ENCODE measurements around the gene ZNF839. TPM values are rescaled to one million over a fixed set of nuclear protein-coding genes. Genes with fewer than 3 reads are reported as not detected.

ZNF839 gene
- total and polyA plus RNA-seq, 2 experiments from 2014 or later: 7.9 to 10.0 TPM

DNA sequence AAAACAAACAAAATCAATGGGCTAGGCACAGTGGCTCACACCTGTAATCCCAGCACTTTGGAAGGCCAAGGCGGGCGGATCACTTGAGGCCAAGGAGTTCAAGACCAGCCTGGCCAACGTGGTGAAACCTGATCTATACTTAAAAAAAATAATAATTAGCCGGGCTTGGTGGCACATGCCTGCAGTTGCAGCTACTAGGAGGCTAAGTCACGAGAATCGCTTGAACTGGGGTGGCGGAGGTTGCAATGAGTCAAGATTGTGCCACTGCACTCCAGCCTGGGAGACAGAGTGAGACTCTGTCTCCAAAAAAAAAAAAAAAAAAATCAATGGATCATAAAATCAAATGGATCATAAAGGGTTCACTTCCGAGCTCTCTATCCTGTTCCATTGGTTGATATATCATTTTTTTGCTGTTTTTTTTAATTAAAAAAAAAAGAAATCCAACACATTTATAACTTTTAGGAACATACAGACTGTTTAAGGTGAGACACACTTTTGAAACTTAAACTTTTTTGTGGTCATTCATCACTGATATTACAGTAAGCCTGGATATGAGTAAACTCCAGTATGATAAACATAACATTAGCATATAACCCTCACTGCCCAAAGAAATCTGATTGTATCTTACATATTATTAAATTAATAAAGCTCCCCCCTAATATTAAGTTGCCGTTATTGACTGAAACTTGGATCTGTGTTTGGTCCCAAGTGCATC is 36.6 kb upstream of the ZNF839 start (continued):
- TF ChIP-seq CTCF (conservative IDR thresholded peaks at IDR 0.05; ENCODE audit: low read depth in 2 of 2) (no peak), ZNF331 (CRISPR knock-in tag; IDR thresholded peaks at IDR 0.05; ENCODE audit: low read depth) (no peak)

- H3K27me3 ChIP-seq (ENCODE audit: insufficient read depth): no peaks in the 10 kb centered on the region
- H3K79me2 ChIP-seq (replicated peaks; ENCODE audit: insufficient read depth): no peaks in the 10 kb centered on the region
- no peak overlapping the region for H3K4me3 ChIP-seq
- Mint-ChIP-seq H3K36me3 (ENCODE audit: low read depth) (no peaks in the 10 kb centered on the region), H3K4me1 (no peaks in the 10 kb centered on the region; the same call in 2 of the 3 replicates), H3K4me3 (no peak overlapping the region), H3K27me3 (ENCODE audit: insufficient read depth, low read depth, poor library complexity) (peaks cover 6% of the 10 kb centered on the region), H3K9me3 (peaks cover 6% of the 10 kb centered on the region; the same call in 2 of the 3 replicates), H3K27ac (no peak overlapping the region)
- H3K27ac ChIP-seq (ENCODE audit: low read depth): no peak overlapping the region
- H2AFZ ChIP-seq: no peak overlapping the region
- no peaks in the 10 kb centered on the region for H3F3A ChIP-seq (replicated peaks; ENCODE audit: low read depth)
- H3K36me3 ChIP-seq (ENCODE audit: insufficient read depth): no peaks in the 10 kb centered on the region
- H3K9me2 ChIP-seq (ENCODE audit: insufficient read depth): no peaks in the 10 kb centered on the region
- ATAC-seq (no peak; the same call in 2 of the 3 replicates), DNase-seq (ENCODE audit: low spot score) (no peak)
- no peaks in the 10 kb centered on the region for H4K20me1 ChIP-seq (replicated peaks; ENCODE audit: insufficient read depth)
- no peaks in the 10 kb centered on the region for H3K4me1 ChIP-seq (ENCODE audit: insufficient read depth)
- no peak overlapping the region for H3K4me2 ChIP-seq
- TF ChIP-seq NANOG (IDR thresholded peaks at IDR 0.05; ENCODE audit: borderline replicate concordance) (no peak), CREB1 (CRISPR knock-in tag; IDR thresholded peaks at IDR 0.05; ENCODE audit: low read depth) (no peak), ZNF462 (CRISPR knock-in tag; IDR thresholded peaks at IDR 0.05) (no peak), STAT1 (IDR thresholded peaks at IDR 0.05; ENCODE audit: unreplicated experiment) (no peak), ETS1 (IDR thresholded peaks at IDR 0.05) (no peak), EZH2 (IDR thresholded peaks at IDR 0.05; ENCODE audit: low read depth, unreplicated experiment) (no peak), ZNF331 (CRISPR knock-in tag; IDR thresholded peaks at IDR 0.05; ENCODE audit: low read depth) (no peak), REST (IDR thresholded peaks at IDR 0.05; ENCODE audit: unreplicated experiment) (no peak)
Observed at GRCh38 chr14:102283631-102284129, 35.9 kb upstream of the ZNF839 start.

Measured in GM23338 (cell line).